Activated T-helper 1 cell treated with anti-CD3 and anti-CD28 coated beads, Interleukin-2, amount 50 U/mL, for 16 hours (primary cell): ENCODE data around the gene RPS6KA5.
"Not testable (repeated sequence)": the region's sequence is repeated elsewhere in the genome, so short reads cannot be mapped to it uniquely, and the experiment has no call there.

Source experiments
- DNase-seq, 2 donors: peaks; one replicate each; pipeline ENCODE4 v3.0.0-alpha.2; 2020; ENCODE audit warnings: low read depth in 1 of 2, low spot score in 1 of 2

The RPS6KA5 gene

GRCh38 chr14:91067186-91067585 lies 6.7 kb upstream of the RPS6KA5 start:
- no peak for DNase-seq

GRCh38 chr14:91065266-91065665 lies 4.8 kb upstream of the RPS6KA5 start:
- no peak for DNase-seq

GRCh38 chr14:91063119-91063518 lies 2.7 kb upstream of the RPS6KA5 start:
- DNase-seq, result no peak

- no peak for DNase-seq
Observed at GRCh38 chr14:91062600-91062999, 2.2 kb upstream of the RPS6KA5 start.

- no peak for DNase-seq
Observed at GRCh38 chr14:91061056-91061887, 831 bp upstream of the RPS6KA5 start.

- DNase-seq, result peak; percentile 34 to 48
Observed at GRCh38 chr14:91059576-91060350, 678 bp downstream of the RPS6KA5 start.

GRCh38 chr14:91058042-91058581 lies 2.3 kb downstream of the RPS6KA5 start:
- no peak for DNase-seq

GRCh38 chr14:91056361-91056760 lies 4.1 kb downstream of the RPS6KA5 start:
- no peak for DNase-seq

- DNase-seq, result no peak
Observed at GRCh38 chr14:91055016-91055415, 5.4 kb downstream of the RPS6KA5 start.

GRCh38 chr14:91048676-91049075 lies 11.8 kb downstream of the RPS6KA5 start:
- no peak for DNase-seq

GRCh38 chr14:91048265-91048664 lies 12.2 kb downstream of the RPS6KA5 start:
- no peak for DNase-seq

GRCh38 chr14:91047174-91047753 lies 13.2 kb downstream of the RPS6KA5 start:
- DNase-seq, result no peak

GRCh38 chr14:91046488-91047072 lies 13.9 kb downstream of the RPS6KA5 start:
- no peak for DNase-seq

GRCh38 chr14:91041450-91041849 lies 19.0 kb downstream of the RPS6KA5 start:
- DNase-seq, result no peak

- DNase-seq, result no peak
Observed at GRCh38 chr14:91040545-91040944, 19.9 kb downstream of the RPS6KA5 start.

- DNase-seq, result no peak
Observed at GRCh38 chr14:91038439-91038838, 22.0 kb downstream of the RPS6KA5 start.

- no peak for DNase-seq
Observed at GRCh38 chr14:91036741-91037469, 23.5 kb downstream of the RPS6KA5 start.

- no peak for DNase-seq
Observed at GRCh38 chr14:91035855-91036254, 24.6 kb downstream of the RPS6KA5 start.

- not testable (repeated sequence) for DNase-seq
Observed at GRCh38 chr14:91034379-91034778, 26.1 kb downstream of the RPS6KA5 start.

GRCh38 chr14:91032248-91032647 lies 28.2 kb downstream of the RPS6KA5 start:
- DNase-seq, result no peak

GRCh38 chr14:91031666-91032065 lies 28.8 kb downstream of the RPS6KA5 start:
- DNase-seq, result no peak
